ENCODE results near the gene LARGE1. TPM values are rescaled to one million over a fixed set of nuclear protein-coding genes. Genes with fewer than 3 reads are reported as not detected.

Gene LARGE1
- total RNA-seq, 2 donors from 2014 or later = 48.7 to 94.4 TPM

- no peak for DNase-seq (ENCODE audit: low spot score)
- intact Hi-C loops (cut with DNase I) = no loop called here
These were observed 114.1 kb downstream of the LARGE1 start for GRCh38 chr22:33806191-33806590.

DNA sequence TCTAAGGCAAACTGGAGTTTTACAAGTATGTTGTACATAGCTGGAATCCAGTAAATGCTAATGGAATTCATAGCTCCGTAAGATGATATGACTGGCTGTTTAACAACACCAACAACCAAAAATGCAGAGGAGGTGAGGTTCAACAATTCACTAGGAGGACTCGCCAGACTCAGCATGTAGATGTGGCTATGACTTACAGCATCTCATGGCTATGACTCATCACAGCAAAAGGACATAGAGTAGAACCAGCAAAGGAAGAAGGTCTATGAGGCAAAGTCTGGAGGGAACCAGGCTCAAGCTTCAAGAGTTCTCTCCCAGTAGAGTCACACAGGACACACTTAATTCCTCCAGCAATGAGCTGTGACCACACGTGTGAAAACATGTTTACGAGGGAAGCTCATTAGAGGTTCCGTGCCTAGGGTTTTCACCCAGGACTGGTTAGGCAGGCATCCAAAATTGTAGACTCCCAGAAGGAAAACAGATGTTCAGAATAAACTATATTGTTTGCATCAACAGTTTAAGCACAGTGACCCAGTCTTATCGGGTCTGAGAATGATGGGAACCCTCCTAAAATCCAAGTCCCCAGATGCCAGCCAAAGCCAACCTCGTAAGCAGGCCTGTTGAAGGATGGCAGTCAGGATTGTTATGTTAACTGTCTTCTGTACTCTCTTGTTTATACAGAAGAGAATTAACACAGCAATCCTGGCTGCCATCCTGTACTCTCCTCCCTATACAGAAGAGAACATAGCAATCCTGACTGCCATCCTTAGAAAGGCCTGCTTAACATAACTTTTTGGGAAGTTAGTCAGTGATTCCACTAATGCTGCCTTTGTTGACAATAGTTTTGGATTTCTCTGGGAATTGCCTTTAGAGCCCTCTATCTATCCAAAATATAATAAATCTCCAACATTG lies 116.6 kb downstream of the LARGE1 start:
- no peak for DNase-seq (ENCODE audit: low spot score)
- intact Hi-C loops (cut with DNase I) = no loop called here

GRCh38 chr22:33798401-33798800 lies 121.9 kb downstream of the LARGE1 start:
- intact Hi-C loops (cut with DNase I) = loop anchor here in 1 of 2 donors (10.0 kb wide), 1 partner anchor 116 kb away; no protein-coding TSS in a partner anchor
- DNase-seq (ENCODE audit: low spot score) = no peak

DNA sequence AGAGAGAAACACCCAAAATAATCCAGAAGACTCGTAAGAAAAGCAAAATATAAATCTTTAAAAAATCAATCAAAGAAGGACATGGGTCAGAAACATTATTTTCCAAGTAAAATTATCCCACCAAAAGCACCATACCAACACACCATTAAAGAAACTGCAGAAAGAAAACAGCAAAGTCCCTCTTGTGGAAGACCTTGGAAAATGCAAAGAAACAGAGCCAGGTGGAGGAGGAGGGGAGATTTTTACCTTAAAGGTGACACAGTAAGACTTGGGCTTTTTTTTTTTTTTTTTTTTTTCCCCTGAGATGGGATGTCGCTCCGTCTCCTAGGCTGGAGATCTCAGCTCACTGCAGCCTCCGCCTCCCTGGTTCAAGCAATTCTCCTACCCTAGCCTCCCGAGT lies 123.8 kb downstream of the LARGE1 start:
- DNase-seq (ENCODE audit: low spot score) = no peak
- intact Hi-C loops (cut with DNase I) = loop anchor here in 1 of 2 donors (10.0 kb wide), 1 partner anchor 118 kb away; no protein-coding TSS in a partner anchor

- intact Hi-C loops (cut with DNase I) = loop anchor here in 1 of 2 donors (10.0 kb wide), 1 partner anchor 121 kb away; no protein-coding TSS in a partner anchor
- DNase-seq (ENCODE audit: low spot score) = no peak
These were observed 126.8 kb downstream of the LARGE1 start for GRCh38 chr22:33793475-33793874.

GRCh38 chr22:33792832-33793231 lies 127.4 kb downstream of the LARGE1 start:
- intact Hi-C loops (cut with DNase I) = loop anchor here in 1 of 2 donors (10.0 kb wide), 1 partner anchor 122 kb away; no protein-coding TSS in a partner anchor
- no peak for DNase-seq (ENCODE audit: low spot score)

DNA sequence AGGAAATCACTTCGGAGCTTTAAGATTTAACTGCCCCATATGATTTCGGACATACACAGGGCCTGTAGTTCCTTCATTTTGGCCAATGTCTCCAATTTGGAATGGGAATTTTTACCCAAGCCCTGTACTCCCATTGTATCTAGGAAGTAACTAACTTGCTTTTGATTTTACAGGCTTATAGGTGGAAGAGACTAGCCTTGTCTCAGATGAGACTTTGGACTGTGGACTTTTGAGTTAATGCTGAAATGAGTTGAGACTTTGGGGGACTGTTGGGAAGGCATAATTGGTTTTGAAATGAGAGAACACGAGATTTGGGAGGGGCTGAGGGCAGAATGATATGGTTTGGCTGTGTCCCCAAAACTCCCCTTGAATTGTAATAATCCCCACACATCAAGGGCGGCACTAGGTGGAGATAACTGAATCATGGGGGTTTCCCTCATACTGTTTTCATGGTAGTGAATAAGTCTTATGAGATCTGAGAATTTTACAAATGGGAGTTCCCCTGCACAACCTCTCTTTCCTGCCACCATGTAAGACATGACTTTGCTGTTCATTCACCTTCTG lies 130.5 kb downstream of the LARGE1 start:
- intact Hi-C loops (cut with DNase I) = loop anchor here in 1 of 2 donors (10.0 kb wide), 1 partner anchor 125 kb away; no protein-coding TSS in a partner anchor
- no peak for DNase-seq (ENCODE audit: low spot score)

GRCh38 chr22:33788927-33789326 lies 131.3 kb downstream of the LARGE1 start:
- intact Hi-C loops (cut with DNase I) = no loop called here
- DNase-seq (ENCODE audit: low spot score) = no peak

DNA sequence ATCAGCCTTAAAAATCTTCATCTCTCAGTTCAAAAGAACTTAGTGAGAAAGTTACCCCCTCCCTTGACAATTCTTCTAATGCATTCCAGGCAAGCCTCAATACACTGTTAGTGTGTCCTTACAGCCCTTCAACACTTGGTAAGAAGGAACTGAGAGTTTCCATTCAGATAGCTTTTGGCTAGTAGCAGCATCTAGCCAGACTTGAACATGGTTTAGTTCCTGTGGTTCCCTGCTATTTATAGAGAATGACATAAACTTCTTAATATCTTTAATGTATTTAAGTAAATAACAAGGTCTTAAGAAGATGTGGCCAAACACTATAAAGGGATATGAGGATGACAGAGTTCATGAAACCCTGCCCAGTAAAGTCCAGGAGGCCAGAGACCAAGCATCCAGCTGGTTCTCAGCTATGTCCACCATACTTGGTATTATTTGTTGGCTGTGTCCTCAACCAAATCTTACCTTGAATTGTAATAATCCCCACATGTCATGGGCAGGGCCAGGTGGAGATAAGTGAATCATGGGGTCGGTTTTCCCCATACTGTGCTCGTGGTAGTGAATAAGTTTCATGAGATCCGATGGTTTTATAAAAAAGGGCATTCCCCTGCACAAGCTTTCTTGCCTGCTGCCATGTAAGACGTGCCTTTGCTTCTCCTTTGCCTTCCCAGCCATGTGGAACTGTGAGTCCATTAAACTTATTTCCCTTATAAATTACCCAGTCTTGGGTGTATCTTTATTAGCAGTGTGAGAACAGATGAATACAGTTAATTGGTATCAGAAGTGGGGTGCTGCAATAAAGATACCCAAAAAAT lies 132.4 kb downstream of the LARGE1 start:
- intact Hi-C loops (cut with DNase I) = no loop called here

DNA sequence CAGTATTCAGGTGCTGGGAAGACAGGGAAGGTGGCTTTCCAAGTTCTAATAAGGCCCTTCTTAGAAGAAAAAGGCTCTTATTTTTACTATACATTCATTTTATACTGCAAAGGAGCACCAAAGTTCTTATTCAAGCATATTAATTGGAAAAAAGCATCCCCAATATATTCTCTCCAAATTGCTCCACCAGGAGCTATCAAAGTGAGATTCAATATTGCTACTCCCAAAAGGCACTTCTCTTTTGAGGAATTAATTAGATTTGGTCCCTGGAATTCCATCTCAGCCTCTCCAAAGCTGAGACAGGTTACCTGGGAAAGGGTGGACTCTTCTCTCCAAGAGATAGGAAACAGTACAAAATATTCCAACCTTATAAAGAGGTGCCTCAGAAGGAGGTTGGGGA lies 134.1 kb downstream of the LARGE1 start:
- no peak for DNase-seq (ENCODE audit: low spot score)
- intact Hi-C loops (cut with DNase I) = no loop called here

More for the DNA sequence above, 132.4 kb downstream of the LARGE1 start:
- no peak for DNase-seq (ENCODE audit: low spot score)

DNA sequence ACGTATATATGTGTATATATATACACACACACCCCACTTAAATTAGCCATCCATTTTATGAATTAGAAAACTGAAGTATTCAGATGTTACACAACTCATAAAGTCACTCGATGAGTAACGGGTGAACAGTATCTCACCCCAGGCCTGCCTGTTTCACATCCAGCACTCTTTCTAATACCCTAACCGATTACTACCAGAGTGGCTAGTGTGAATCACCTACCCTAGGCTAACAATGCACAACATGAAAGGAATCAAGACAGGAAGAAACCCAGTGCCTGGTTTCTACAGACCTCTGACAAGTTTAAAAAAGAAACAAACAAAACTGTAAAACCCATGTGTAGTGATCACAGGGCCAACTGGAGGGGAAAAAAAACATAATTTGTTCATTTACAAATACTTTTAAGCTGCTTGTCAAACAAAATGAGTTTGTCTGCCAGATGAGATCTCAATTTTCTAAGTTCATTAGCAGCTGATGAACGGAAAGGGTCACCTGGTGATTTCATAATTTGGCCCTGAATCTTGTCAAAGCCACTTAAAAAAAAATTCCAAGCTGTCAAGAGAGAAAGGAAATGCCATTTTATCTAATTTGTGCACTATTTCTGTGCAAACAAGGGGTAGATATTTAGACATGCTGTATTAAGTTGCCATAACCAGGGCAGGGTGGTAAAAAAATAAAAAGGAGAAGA lies 134.8 kb downstream of the LARGE1 start:
- intact Hi-C loops (cut with DNase I) = no loop called here
- no peak for DNase-seq (ENCODE audit: low spot score)

GRCh38 chr22:33781411-33781810 lies 138.9 kb downstream of the LARGE1 start:
- no peak for DNase-seq (ENCODE audit: low spot score)
- intact Hi-C loops (cut with DNase I) = no loop called here

GRCh38 chr22:33780531-33781136 lies 139.6 kb downstream of the LARGE1 start:
- DNase-seq (ENCODE audit: low spot score) = no peak
- intact Hi-C loops (cut with DNase I) = no loop called here

GRCh38 chr22:33779243-33779642 lies 141.0 kb downstream of the LARGE1 start:
- intact Hi-C loops (cut with DNase I) = no loop called here
- no peak for DNase-seq (ENCODE audit: low spot score)

GRCh38 chr22:33776491-33776890 lies 143.8 kb downstream of the LARGE1 start:
- intact Hi-C loops (cut with DNase I) = no loop called here
- DNase-seq (ENCODE audit: low spot score) = no peak

DNA sequence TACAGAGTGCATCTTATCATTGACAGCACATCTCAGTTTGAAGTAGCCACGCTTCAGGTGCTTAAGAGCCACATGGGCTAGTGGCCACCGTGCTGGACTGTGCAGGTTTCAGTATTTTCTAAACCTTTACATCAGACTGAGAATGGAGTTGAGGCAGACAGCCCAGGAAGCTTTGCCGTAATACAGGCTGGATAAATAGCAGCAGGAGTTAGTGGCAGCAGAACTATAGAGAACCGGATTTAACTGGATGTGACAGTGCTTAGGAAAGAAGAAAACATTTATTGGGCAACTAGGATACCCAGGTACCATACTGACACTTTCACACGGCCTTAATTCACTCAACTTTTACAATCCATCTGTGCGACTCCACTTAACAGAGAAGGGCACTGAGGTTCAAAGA lies 145.5 kb downstream of the LARGE1 start:
- DNase-seq (ENCODE audit: low spot score) = no peak
- intact Hi-C loops (cut with DNase I) = no loop called here

DNA sequence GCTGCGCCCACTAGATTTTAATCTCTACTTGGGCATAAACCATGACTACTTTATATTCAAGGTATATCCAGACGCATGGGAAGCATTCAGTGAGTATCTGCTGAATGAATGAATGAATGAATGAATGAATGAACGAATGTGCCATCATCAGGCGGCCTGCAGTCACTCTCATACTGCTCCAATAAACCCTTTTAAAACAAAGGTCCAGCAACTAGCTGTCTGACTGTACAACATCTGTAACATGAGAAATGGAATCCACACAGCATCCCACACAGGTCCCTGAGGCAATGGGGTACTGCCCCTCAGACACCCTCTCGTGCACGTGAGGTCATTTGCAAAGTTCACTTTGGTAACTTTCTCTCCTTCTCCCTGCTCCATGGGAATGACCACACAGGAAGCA lies 147.5 kb downstream of the LARGE1 start:
- DNase-seq (ENCODE audit: low spot score) = no peak
- intact Hi-C loops (cut with DNase I) = no loop called here

DNA sequence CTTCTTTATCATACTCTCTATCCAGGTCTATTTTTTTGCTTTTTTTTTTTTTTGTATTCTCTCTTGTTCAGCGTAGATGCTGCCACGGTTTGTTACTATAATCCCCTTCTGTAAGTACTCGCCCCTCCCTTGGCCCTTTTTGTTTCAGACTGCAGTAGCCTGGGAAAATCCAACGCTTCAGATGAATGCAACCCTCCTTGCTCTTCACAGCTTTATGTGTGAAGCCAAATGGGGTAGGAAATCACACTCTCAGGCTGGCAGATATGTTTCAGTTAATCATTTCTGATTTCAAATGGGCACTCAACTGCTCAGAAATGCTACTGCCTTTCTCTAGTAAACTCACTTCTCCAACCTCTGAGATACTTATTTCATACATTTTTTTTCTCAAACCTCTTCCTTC lies 149.1 kb downstream of the LARGE1 start:
- intact Hi-C loops (cut with DNase I) = no loop called here

GRCh38 chr22:33770723-33771122 lies 149.6 kb downstream of the LARGE1 start:
- intact Hi-C loops (cut with DNase I) = no loop called here
- DNase-seq (ENCODE audit: low spot score) = no peak

More for the DNA sequence above, 149.1 kb downstream of the LARGE1 start:
- no peak for DNase-seq (ENCODE audit: low spot score)
